Neural progenitor cell (in vitro differentiated cells): ENCODE data around the gene TBC1D2B.
"Not testable (repeated sequence)": the region's sequence is repeated elsewhere in the genome, so short reads cannot be mapped to it uniquely, and the experiment has no call there.

Experiments used
- EZH2 ChIP-seq: fragments of 200-600 bp; sonication (generic); IDR thresholded peaks from 2 replicates; pipeline ENCODE4 v1.6.1; 2017; ENCODE audit warnings: antibody characterized with exemption, mild to moderate bottlenecking, moderate library complexity
- TF ChIP-seq, protein P1 (sequence below): fragments of 200-600 bp; sonication (generic); IDR thresholded peaks from 2 replicates; pipeline ENCODE4 v1.5.1; 2017; ENCODE audit warnings: antibody characterized with exemption, mild to moderate bottlenecking

DNA sequence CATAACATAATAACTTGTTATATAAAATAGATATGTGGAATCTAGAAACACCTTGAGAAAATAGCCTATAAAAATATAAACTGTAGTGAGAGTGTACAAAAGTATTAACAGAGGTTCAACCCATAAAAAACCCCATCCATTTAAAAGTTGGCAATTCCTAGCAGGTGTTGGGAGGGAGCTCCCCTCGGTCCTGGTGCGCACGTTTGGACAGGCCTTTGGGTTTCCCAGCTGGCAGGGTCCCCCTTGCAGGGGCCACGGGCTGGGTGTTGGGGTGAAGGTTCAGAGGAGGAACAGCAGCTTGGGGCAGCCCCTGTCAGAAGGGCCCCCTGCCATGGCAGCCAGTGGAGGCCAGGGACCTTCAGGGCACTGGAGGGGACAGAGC is 82.0 kb downstream of the TBC1D2B start:
- TF ChIP-seq, protein P1, sequence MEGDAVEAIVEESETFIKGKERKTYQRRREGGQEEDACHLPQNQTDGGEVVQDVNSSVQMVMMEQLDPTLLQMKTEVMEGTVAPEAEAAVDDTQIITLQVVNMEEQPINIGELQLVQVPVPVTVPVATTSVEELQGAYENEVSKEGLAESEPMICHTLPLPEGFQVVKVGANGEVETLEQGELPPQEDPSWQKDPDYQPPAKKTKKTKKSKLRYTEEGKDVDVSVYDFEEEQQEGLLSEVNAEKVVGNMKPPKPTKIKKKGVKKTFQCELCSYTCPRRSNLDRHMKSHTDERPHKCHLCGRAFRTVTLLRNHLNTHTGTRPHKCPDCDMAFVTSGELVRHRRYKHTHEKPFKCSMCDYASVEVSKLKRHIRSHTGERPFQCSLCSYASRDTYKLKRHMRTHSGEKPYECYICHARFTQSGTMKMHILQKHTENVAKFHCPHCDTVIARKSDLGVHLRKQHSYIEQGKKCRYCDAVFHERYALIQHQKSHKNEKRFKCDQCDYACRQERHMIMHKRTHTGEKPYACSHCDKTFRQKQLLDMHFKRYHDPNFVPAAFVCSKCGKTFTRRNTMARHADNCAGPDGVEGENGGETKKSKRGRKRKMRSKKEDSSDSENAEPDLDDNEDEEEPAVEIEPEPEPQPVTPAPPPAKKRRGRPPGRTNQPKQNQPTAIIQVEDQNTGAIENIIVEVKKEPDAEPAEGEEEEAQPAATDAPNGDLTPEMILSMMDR: not testable (repeated sequence)
- not testable (repeated sequence) for TF ChIP-seq EZH2
